Activated T-helper 1 cell treated with Interleukin-2 at 50 U/mL for 16 hours (primary cell): ENCODE measurements around the gene PDZK1IP1.

Experiments used
- DNase-seq: peaks from one replicate; pipeline ENCODE4 v3.0.0-alpha.2; 2020; ENCODE audit warnings: low read depth

Gene PDZK1IP1

DNA sequence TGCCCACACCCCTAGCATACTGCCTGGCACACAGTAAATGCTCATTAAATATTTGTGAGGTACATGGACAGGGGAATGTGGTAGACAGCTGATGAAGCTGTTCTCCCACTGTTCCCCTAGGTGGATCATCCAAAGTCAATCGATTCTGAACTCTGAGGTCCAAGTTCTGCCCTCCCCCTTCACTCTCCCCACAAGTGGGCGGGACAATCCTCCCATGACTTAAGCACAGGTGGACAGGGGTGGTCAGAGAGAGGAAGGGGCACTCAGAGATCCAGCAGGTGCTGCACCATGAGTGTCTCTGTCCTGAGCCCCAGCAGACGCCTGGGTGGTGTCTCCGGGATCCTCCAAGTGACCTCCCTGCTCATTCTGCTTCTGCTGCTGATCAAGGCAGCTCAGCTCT lies 52.6 kb downstream of the PDZK1IP1 start, which contains the start of gene CYP4A22:
TSS of gene CYP4A22 (plus strand) at position 244 of the 400 bp plus-strand sequence. CDS start at position 289, 45 bp downstream.
- DNase-seq, result no peak
